GM19099 (cell line): Measurements from ENCODE around the gene PRKAG2.

Experiments
- POLR2A ChIP-seq: IDR thresholded peaks from 3 replicates; pipeline ENCODE4 v1.6.1; 2011; ENCODE audit warnings: low read depth; ENCODE audit not compliant: insufficient read length; ENCODE audit errors: extremely low read depth

Gene PRKAG2

DNA sequence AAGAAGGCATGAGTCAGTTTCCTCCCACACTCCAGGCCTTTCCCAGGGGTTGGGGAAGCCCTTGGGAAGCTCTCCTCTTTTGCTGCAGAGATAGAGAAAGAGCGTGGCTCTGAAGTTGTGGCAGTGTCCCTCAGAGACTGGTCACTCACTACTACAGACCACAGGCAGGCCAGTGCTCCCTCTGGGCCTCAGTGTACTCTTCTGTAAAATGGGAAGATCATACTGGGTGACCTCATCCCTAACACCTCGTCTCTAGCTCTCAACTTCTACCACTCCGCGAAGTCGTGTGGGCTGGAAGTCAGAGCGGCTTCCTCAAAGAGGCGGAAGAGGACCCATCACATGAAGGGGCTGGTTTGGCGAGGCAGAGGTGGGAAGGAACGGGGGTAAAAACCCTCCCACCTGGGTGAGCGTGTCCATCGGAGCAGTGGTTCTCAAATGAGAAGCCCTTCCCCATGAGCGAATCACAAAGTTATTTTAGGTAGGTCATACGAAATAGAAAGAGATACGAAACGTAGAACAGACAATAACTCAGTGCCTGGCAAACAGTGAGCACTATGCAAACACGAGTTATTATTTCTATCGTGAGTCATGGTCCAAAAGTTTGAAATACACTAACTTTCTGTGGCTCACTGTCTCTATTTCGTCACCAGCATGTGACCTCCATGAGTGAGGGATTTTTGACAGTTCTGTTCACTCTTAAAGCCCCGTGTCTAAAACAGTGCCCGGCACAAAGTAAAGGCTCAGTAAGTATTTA lies 32.7 kb downstream of the PRKAG2 start:
- TF ChIP-seq POLR2A: no peak

DNA sequence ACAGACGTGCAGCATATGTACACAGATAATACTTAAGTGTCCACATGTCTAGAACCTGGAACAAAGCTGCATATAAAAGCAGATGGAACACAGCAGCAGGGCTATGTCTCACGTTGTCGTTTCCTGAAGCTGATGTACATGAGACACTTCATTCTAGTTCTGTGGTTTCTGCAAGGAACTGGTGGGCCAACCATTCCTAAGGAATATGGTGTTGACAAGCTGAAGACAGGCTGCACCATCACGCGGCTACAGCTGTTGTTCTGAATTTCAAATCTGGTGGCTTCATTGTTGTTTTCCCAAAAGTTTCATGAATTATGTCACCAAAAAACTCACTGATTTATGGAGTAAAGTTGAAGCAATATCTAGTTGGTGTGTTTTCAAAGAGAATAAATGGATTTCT lies 33.7 kb downstream of the PRKAG2 start:
- TF ChIP-seq POLR2A: no peak

DNA sequence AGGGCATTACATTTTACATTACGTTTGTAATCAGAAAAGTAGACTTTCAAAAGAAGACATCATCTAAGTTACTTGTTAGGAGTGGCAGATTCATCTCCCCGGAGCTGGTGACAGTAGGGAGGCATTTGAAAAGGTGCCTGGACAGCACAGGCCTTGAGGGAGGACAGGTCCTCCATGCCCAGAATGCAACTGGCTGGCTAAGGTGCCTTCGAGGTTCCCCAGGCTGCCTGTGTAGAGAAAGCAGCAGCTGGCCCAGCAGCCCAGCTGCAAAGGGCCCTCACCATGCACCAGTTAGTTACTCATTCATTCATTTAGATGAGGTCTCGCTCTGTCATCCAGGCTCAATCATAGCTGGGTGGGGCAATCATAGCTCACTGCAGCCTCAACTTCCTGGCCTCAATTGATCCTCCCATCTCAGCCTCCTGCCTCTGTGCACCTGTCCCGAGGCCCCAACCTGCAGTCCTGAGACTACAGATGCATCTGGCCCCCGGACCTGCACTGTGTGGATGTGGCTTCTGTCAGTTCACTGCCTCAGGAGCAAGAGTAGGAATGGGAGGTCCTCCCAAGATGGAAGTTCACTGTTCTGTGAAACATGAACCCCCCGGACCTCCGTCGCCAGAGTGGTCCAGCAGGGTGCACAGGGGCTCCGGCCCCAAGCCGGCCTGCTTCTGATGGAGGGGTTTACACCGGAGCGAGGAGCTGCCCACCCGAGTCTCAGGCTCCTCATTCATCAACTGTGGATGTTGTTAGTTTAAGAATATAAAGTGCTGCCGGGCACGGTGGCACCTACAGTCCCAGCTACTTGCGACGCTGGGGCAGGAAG lies 36.6 kb downstream of the PRKAG2 start:
- TF ChIP-seq POLR2A: no peak

DNA sequence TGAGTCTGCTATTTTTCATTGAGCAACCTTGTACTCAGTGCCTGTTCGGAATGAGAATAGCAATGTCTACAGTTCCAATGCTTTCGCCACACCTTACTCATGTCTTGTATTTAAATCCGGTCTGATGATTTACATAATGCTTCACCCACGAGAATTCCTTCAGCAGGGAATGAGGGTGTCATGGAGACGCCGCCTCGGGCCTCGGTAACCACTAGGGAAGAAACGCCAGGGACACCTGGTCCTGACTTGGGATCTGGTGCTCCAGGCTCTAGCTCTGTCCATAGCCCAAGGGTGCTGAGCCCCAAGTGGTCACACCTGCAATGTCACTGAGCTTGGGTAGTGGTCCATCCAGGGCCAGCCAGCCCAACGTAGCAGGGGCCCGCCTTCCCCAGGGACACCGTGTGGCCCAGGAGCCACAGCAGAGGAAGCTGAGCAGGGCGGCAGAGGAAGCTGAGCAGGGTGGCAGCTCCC lies 37.4 kb downstream of the PRKAG2 start:
- TF ChIP-seq POLR2A: no peak

DNA sequence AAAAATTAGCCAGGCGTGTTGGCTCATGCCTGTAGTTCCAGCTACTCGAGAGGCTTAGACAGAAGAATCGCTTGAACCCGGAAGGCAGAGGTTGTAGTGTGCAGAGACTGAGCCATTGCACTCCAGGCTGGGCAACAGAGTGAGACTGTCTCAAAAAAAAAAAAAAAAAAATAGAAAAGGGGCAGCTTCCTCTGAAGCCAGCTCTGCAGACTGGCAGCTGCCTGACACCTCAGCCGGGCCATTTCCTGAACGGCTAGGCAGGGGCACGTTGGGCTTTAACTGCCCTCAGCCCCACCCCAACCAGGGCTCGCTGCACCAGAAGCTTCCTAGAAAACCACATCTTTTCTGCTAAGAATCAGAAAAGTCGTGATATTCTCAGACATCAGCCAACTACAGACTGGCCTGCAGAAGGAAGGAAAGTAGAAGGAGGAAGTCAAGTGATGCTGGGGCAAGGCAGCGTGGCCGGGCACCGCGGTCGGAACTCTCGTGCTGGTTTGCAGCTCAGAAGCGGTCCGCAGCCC lies 38.0 kb downstream of the PRKAG2 start:
- TF ChIP-seq POLR2A: no peak

DNA sequence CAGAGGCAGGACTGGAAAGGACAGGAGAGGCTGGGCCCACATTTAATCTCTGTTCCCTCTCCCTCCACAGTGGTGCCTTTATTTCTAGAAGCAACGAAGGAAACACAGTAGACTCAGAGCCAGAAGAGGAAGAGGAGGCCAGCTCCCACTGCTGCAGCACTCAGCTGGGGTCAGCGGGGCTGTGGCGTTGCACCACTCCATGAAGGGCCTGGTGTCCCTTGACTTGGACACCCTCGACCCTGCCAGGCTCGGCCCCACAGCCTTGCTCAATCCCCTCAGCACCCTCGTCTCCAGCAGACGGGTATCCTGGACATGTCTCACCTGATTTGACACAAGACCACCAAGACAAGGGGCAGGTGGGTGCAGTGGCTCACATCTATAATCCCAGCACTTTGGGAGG lies 38.8 kb downstream of the PRKAG2 start:
- no peak for TF ChIP-seq POLR2A

DNA sequence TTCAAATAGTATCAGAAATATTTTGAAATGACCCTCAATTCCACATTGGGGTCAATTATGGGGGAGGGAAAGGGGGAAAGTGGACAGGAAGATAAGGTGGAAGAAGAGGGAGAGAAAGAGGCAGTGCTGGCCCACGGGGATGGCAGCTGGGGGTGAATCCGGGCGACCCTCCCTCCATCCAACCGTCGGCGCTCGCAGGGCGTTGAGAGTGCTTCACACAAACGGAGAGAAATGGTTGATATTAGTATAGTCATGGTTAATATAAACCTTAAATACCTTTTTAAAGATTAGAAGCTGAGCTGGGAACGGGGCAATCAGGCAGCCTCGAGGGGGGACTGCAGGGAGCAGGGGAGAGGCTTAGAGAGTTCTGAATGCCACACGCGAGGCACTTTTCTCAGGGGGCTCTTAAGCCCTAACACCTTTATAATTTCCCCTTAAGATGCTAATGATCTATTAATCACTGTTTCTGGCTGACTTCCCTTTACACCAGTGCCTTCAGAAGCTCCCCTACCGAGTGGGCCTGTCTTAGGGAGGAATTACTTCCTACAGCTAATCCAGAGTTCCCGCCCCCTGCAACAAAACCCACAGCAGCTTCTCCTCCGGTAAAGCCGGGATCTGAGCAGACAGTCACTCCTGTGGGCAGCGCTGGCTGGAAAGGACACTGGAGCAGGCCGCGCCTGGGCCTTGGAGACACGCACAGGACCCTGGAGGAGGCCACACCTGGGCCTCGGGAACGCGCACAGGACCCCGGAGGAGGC lies 39.5 kb downstream of the PRKAG2 start:
- no peak for TF ChIP-seq POLR2A

DNA sequence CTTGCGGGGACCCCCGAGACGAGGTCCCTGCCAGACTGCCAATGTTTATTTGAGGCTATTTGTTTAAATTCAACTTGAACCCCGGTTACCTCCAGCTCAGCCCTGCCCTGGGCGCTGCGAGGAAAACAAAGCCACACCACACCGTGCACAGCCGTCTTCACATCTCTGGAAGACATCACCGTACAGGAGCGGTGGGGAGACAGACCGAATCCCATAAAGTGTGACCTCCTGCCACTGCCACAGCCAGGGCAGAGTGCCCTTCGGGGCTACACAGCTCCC lies 40.0 kb downstream of the PRKAG2 start:
- no peak for TF ChIP-seq POLR2A

DNA sequence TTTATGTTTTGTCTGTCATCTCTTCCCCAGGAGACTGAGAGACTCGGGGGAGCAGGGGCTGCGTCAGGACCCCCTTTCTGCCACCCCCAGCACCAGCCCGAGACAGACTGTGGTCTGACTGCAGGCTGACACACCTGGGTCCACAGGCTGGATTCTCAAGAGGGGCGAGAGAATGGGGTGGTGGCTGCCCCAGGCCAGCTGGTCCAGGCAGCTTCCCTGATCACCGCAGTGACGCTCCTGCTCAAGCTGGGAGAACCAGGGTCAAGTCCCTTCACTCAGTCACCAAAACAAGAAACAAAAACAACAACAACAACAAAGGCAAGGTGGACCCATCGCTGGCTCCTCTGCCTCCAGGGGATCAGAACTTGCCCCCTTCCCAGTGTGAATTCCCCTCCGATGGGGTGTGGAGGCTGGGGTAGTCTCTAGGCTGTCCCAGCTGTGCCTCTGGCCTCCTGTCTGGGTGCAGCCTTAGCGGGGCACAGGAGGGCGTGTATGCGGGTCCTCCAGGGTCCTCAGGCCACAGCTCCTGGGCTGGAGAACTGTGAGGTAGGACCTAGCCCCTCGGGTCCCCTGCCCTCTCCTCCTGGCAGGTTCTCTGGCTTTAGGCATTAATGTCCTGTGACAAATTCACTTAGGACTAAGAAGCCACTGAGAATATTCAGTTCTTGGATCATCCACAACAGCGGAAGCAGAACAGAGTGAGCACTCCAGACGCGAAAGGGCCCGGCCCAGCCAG lies 40.6 kb downstream of the PRKAG2 start:
- no peak for TF ChIP-seq POLR2A

DNA sequence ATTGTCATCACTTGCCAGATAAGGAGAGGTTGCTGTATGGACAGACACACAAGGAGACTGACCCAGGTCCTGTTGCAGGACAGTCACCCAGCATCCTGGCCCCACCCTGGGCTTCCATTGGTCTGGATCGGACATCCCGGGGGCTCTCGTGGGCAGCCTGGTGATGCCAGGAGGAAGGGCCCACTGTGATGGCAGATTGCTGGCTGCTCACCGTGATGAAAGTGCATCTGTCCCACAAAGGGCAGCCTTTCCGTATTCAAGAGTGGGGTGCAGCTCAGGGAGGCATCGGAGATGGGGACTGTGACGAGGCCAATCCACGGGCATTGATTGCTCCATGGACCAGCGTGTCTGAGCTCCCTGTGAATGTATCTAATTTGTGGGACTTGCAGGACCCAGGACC lies 41.3 kb downstream of the PRKAG2 start:
- no peak for TF ChIP-seq POLR2A

DNA sequence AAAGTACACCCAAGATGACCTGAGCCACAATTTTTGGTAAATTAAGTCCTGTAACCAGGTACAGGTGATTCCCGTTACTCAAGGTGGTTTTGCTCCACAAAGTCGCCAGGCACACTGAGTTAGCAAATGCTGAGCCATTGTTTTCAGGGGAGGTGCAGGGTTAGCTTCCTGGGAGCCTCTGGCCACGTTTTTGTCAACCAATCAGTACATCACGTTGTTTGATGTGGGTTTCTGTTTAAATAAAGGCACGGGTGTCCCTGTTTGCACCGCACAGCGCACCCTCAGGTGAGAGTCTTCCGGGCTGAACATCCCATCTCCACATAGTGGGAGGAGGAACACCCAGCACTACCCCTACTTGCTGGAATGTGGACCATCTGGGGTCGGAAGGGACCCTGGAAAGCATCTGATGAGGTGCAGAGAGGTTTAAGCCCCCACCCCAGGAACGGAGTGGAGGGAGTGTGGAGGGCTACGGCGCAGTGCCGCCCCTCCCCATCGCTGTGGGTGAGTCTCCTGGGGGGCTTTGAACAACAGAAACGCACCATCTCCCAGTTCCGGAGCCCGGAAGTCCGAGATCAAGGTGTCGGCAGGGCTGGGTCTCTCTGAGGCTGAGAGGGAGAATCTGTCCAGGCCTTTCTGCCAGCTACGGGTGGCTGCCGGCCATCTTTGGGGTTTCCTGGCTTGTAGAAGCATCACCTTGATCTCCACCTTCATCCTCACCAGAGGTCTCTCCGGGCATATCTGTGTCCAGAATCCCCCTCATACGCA lies 42.5 kb downstream of the PRKAG2 start:
- TF ChIP-seq POLR2A: no peak

DNA sequence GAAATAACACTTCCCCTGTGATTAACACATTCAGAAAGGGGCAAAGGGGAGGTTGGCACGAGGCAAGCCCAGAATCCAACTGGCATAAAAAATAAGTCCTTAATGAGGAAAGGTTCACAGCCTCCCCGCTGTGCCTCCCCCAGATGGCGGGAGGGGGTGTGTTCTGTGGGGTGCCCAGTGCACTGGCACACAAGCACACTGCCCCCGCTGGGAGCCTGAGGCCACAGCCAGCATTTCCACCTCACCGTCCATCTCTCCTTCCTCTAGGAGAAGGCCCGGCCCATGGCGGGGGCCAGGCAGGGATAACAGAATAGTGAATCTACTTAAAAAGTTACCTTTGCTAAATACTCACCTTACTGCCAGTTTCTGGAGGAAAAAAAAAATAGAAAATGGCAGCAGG lies 43.2 kb downstream of the PRKAG2 start:
- TF ChIP-seq POLR2A: no peak

DNA sequence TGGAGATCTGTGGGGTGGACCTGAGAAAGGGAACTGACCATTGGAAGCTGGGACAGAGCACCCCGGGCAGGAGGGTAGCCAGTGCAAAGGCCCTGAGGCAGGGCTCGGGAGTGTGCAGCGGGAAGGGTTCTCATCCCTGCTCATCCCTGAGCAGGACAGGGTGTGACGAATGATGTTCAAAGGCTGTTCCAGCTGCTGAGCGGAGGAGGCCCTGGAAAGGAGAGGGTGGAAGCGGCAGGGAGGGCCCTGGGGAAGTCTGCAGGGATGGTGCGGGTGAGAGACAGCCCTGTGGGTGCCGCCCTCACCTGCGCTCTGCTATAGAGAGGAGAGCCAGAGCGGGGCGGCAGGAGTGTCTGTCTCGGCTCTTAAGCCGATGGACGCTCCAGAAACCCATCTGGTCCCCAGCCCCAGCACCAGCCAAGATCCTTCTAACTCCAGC lies 43.7 kb downstream of the PRKAG2 start:
- no peak for TF ChIP-seq POLR2A

DNA sequence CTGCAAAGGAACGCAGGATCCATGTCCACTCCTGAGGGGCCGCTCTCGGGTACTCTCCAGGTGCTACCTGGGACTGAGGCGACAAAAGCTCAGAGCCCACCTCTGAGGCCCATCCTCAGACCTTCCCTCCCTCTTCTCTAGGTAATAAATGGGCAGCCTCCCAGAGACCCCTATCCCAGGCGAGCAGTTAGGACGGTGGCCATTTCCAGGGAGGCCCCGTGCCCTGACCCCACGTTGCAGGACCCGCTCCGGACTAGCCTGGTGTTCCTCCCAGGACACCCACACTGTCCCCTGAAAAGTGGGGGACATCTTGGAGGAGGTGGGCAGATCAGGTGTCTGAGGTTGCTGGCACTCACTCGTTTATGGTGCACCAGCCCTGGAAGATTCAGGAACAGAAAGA lies 44.3 kb downstream of the PRKAG2 start:
- no peak for TF ChIP-seq POLR2A

DNA sequence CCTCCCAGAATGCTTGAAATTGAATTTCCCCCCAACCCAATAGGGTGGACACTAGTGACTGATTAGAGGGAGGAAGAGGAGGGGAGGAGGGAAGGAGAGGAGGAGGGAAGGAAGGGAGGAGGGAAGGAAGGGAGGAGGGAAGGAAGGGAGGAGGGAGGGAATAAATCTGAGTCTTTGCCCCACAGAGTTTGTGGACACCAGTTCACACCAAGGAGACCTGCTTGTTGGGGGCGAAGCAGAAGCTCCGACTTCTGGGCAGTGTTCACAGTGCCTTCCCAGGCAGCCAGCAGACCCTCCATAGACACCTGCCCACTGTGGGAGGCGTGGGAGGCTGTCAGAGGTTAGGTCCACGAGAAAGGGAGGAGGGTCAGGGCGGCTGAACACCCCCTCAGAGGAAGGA lies 44.8 kb downstream of the PRKAG2 start:
- TF ChIP-seq POLR2A: no peak

DNA sequence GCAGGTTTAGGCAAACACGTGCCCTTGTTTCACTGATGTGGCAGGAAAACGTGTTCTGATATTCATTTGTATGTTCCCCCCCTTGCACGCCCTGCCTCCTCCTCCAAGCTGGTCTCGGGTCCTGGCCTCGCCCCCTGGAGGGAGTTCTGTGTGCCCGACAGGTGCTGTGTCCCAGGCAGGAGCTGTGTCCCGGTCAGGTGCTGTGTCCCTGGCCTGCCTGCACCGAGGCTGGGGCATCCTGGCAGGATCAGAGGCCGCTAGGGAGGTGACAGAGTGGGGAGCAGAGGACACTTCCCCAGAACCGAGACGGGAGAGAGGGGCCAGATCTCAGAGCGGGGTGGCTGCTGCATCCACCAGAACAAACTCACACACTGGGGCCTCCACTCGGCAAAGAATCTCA lies 45.3 kb downstream of the PRKAG2 start:
- no peak for TF ChIP-seq POLR2A
